NCI-H146 treated with DMSO at 0.1 percent for 48 hours (cell line): ENCODE measurements around the gene FANCC.

ENCODE experiments used
- DNase-seq: peaks from one replicate; lab custom pipeline; 2025; ENCODE audit not compliant: unreplicated experiment; lab: John Stamatoyannopoulos, UW

FANCC gene

DNA sequence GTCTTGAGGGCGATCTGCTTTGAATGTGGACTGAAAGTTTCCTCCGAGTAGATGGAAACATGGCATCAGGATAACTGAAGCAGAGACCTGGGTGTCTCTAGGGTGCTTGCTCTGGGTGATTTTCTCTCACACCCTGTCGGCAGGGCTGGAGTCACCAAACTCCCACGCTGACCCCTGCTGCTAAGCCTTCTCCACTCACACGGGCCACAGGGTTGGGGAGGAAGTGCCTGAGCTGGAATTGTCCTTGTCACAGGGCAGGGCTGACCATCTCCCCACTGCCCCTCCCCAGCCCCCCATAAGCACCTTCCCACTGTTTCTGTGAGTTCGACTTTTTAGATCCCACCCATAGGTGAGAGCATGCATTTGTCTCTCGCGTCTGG lies 212.9 kb downstream of the FANCC start:
- no peak for DNase-seq

GRCh38 chr9:95103871-95104580 lies 213.5 kb downstream of the FANCC start:
- no peak for DNase-seq

DNA sequence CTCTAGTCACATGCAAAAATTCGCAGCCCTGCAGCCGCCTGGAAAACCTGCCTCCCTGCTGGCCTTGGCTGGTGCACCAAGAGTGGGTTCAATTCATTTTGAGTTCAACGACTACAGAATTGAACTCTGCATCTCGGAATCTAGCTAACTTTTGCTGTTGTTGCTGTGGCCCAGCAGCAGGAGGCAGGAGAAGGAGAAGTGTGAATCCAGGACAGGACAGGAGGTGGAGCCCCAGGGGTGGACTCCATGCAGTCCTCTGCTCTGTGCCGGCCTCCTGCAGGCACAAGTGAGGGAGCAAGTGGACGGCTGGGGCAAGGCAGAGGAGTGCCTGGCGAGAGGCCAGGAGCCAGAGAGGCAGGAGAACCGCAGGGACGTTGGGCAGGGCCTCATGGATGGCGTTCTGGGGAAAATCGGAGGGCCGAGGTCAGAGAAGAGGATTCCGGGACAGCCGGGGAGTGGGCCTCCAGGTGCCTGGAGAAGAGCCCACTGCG lies 214.2 kb downstream of the FANCC start:
- DNase-seq = no peak

GRCh38 chr9:95102572-95102971 lies 214.9 kb downstream of the FANCC start:
- DNase-seq = no peak

DNA sequence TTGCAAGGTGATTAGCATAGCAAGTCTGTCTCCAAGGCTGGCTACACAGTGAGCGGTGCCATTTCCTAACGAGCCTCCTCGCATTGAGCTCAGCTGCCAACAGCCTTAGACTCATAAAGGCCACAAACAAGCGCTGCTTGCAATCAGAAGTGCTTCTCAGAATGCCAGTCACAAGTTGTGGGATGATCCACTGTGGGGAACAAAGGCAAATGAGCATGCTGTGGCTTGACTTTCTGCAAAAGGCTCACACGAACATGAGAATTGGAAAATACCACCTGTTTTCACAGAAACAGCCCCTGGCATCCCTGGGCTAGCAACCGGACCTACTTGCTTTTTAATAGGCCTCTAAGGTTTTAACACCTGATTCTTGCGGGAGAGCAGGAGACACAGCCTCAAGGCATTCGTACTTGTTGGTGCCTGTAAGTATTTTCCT lies 215.5 kb downstream of the FANCC start:
- DNase-seq = no peak

GRCh38 chr9:95101326-95101725 lies 216.2 kb downstream of the FANCC start:
- DNase-seq = no peak

DNA sequence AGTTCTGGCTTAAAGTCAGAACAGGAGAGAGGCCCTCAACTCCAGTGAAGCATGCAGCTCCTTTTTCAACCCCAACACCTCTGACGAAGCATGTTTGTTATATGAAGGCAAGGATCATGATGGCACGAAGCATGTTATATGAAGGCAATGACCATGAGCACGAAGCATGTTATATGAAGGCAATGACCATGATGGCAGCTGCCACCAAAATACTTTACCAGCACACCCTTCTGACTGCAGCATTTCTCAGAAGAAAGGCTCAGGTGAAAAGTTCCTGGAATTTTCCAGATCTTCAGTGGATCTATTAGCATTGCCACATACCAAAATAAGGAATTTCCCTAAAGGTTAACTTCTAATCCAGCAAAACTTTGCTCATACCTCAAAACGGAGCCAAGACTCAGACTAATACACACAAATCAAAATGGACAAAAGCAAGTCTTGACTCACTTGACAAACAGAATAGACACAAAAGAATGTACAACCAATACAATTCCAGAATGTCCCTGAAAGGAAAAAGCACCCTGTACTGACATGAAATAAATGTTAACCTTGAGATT lies 217.4 kb downstream of the FANCC start:
- DNase-seq = no peak

GRCh38 chr9:95099321-95100070 lies 218.0 kb downstream of the FANCC start:
- no peak for DNase-seq

GRCh38 chr9:95098391-95098921 lies 219.1 kb downstream of the FANCC start:
- no peak for DNase-seq

DNA sequence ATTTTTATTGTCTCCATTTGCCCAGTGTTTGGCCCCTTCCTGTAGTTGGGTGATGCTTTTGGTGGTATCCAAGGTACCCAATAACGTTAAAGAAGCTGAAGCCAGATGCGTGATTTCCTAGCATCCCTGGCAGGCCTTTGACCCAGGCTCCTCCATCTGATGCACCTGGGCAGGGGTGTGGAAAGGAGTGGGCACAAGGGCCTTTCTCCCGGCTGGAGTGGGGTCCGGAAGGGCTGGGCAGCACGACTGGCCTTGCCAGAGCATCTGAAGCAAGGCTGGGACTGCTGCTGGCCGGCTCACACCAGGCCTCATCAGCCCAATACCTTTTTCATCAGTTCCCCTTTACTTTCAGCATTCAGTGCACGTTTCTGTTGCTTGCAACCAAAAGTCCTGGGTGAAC lies 220.2 kb downstream of the FANCC start:
- DNase-seq = no peak

DNA sequence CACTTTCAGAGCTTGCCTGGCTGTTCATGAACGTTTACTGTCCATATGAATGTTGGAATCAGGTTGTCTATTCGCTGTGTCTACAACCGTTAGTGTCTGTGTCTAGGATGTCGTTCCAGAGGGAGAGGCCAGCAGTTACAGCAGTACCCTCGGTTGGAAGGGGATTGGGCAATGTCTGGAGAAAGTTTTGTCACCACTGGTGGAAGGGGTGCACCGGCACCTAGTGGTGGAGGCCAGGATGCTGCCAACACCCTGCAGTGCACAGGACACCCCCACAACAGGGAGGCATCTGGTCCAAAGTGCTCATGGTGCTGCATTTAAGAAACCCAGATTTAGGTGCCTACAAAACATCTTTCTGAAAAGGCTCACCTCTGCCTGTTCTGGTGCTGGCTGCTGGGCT lies 220.7 kb downstream of the FANCC start:
- no peak for DNase-seq

DNA sequence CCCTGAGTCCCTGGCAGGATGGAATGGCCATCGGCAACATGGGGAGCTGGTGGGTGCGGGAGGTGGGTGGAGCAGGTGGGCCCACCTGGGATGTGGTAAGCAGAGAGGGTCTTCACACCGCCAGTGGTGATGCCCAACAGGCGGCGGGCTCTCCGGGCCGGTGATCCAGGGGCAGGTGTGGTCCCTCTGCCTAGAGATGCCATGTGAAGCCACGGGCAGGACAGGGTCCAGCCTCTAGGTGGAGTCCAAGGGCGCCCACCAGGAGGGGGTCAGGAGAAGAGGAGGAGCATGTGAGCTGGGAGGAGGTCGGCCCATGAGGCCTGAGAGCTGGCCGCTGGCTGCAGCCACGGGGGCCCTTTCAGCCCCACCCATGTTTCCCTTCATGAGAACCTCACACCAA lies 221.1 kb downstream of the FANCC start:
- no peak for DNase-seq

DNA sequence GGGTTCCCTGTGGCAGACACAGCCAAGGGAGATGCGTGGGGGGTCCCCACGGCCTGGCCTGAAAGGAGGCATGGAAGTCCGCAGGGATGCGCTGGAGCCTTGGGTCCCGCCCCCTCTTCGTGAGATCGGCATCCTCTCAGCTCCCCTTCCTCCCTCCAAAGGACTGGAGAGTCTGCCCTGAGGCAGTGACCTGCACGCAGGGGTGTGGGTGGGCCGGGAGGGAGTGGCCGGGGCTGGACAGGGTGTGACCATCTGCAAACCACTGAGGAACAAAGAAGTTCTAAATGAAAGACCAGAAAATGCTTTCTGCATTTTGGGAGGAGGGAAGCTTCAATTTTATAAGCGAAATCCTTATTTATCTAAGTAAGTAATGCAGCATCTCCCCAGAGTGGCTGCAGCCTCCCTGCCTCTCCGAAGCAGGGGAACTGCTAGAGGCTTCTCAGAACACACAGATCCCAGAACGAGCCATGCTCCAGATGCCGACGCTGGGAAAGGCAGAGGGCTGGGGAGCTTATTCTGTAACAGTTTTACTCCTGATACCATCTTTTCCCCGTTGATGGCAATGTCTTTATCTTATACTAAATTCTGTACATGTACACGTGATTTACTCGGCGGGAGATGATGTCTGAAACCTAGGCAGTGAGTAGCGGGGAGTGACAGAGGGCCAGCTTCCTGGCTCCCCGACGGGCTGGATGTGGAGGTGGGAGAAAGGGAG lies 221.7 kb downstream of the FANCC start:
- DNase-seq = no peak

DNA sequence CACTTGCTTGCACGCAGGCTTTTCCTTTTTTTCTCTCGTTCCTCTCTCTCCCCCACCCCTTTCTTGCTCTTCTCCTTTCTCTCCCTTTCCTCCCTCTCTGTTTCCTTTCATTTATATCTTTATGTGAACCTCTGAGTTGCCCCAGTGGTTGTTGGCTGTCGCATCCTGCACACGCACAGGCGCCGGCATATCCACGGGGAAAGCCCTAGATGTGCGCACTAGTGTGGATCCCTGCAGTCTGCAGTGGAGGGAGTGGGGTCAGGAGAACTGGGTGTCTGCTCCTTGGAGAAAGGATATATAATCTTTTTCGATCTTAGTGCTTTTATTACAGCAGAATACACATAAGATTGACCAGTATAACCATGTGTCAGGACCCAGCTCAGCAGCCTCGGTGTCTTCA lies 223.5 kb downstream of the FANCC start:
- no peak for DNase-seq

DNA sequence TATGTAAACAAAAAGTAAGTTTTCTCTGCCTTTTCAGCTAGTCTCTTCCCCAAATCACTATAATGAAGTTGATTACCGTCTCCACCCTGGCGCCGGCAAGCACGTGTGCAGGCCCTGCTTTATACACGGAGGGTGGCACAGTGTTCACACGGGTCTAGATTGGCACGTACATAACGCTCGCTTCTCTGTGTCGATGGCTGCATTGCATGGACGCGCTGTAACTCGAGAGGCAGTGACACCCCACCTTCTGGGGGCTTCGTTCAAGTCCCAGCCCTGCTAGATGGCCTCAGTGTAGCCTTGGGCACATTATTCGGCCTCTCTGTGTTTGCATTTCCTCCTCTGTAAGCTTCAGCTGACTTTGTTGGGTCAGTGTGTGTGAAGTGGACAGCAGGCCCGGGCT lies 223.9 kb downstream of the FANCC start:
- no peak for DNase-seq

DNA sequence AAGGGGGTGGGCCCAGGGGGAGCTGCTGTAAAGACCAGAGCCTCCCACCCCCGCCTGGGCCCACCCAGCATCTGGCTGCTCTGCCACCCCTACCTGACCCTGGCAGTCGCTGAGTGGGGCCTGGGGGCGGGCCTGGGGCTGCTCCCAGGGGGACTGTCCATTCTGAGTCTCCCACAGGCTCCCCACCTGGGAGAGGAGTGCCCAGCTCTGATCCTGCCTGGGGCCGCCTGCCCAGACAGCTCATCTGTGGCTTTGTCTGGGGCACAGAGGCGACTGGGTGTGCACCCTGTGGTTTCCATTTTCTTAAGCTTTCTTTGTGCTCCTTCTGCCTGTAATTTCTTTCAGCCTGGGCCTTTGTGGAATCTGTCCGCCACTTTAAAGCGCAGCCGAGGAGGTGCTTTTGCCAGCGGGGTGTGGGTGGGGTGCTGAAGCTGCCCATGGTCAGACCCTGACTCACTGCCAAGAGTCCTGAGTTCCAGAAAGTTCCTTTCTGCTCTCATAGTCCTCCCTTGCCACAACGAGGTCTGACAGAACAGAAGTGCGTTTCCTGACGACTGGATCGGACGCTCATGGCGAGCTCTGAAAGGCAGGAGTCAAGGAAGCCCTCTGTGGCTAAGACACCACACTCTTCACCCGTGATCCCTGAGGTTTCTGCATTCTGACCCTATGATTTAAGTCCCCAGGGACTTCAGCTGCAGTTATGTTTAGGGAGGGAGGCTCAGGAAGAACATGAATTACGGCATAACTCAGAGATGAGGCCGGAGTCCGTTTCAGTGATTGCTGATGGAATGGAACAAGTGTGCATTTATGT lies 225.0 kb downstream of the FANCC start:
- no peak for DNase-seq

- DNase-seq = no peak
Observed at GRCh38 chr9:95091601-95092261, 225.8 kb downstream of the FANCC start.

DNA sequence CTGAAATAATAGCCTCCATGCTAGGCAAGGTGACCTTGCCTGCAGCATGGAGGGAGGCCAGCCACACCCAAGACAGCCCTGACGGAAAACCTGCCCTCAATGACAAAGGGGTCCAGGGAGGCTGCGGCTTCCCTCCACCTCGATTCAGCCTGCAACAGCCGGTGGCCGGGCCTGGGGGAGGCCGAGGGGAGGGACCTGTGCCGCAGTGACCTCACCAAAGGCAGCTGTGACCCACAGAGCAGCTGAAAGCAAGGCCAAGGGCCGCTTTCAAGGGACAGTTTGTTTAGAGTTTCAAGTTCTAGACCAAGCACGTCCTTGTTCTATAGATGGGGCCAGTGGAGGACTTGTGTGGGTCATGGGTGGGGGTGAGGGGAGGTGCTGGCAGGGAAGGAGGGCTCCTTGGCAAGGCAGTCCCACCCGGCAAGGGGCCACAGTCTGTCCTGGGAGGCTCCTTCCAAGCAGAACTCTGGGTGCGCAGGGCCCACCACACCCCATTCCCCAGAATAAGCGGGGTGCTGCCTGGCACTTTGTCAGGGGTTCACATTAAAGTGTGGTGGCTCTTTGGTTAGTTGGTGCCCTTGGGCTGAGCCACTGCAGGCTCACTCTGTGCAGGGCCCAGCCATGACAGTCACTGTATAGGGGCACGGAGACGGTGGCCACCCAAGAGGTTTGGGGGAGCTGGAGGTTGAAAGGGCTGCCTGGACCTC lies 226.5 kb downstream of the FANCC start:
- DNase-seq = no peak

DNA sequence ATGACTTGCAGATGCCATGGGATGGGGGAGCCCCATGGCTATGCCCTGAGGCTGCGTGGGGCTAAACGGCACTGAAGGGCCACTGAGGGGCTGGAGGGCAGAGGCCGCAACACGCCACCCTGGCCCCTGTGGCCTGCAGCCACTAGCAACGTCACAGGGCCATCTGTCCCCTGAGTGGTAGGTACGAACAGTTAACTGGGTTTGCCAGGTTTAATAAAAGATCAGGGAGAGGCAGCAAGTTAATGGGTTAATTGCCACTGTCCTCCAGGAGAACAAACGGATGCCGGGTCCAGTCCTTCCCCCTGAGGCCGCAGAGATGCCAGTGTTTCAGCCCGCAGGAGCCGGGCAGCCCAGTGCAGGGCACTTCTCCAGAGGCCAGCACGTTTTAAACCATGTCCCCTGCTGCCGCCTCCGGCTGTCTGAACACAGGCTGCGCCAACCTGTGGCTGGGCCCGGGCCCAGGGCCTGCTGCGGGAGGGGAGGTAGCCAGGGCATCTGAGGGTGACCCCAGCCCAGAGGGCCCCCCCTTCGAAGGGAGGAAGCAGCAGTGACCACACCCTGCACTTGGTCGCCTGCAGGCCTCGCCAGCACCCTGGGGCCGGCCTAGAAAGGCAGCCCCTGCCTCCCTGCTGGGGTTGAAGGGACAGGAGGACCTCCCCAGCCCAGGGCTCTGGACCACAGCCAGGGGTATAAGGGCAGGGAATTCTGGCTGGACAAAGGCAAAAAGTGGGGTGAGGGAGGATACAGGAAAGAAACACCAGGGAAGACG lies 227.3 kb downstream of the FANCC start:
- DNase-seq = no peak
